Activated gamma-delta T cell treated with Interleukin-2 at 50 U/mL for 16 hours (primary cell): ENCODE data around the gene GPATCH1.

Experiments
- DNase-seq: peaks from one replicate; pipeline ENCODE4 v3.0.0-alpha.2; 2020

Gene GPATCH1

GRCh38 chr19:33064792-33065550, 16.0 kb upstream of the GPATCH1 start, which contains the start of gene RHPN2:
Gene RHPN2 (minus strand): TSS chr19:33064888. CDS start chr19:33064852, 36 bp downstream.
- no peak for DNase-seq

DNA sequence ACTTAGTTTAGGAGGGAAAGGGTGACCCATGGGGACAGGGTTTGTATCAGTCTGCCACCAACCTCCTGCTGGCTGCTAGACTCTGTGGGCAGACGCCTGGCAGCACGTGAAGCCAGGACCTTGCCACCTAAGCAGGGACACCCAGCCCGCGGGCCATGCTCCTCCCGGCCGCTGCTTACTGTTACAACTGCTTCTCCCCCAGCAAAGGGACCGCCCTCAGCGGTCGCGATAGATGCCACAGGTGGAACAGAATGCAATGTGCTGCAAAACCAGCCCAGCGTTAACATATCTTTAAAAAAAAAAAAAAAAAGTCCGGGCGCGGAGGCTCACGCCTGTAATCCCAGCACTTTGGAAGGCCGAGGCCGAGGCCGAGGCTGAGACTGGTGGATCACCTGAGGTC, 14.4 kb upstream of the GPATCH1 start:
- DNase-seq, result no peak

DNA sequence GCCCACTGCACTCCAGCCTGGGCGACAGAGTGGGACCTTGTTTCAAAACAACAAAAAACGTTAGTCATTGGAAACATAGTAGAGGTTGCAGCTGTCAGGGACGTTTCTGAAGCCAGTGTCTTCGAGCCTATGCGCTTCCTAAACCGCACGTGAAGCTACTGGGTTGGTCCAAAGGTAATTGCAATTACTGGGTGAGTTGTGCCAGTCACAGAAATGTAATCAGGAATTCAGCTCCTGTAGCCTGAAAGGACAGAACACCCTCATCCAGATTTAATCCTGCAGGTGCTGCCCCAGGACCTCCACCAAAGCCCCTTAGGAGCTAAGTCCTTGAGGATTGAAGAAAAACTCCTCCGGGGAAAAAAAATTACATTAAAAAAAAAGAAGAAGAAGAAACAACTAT, 13.9 kb upstream of the GPATCH1 start:
- no peak for DNase-seq

DNA sequence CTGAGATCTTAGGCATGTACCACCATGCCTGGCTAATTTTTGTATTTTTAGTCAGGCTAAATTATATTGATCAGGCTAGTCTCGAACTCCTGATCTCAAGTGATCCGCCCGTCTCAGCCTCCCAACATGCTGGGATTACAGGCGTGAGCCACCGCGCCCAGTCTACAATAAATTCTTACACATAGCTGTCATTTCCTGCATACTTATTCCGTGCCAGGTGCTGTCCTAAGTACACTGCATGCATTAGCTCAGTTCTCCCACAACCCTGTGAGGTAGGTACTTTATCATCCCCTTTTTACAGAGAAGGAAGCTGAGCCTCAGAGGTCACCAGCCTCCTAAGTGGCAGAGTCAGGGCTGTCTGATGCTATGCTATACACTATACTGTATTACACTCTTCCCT, 9.1 kb upstream of the GPATCH1 start:
- DNase-seq, result no peak

DNA sequence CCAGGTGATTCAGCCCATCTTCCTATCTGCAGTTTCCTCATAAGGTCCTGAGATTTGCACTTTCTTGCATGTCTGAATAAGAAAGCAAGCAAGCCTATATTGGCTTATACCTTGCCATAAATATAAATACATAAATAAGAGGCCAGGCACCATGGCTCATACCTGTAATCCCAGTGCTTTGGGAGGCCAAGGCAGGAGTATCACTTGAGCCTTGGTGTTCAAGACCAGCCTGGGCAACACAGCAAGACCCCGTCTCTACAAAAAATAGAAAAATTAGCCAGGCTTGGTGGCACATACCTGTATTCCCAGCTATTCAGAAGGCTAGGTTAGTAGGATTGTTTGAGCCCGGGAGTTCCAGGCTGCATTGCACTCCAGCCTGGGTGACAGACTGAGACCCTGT, 5.5 kb upstream of the GPATCH1 start:
- no peak for DNase-seq

DNA sequence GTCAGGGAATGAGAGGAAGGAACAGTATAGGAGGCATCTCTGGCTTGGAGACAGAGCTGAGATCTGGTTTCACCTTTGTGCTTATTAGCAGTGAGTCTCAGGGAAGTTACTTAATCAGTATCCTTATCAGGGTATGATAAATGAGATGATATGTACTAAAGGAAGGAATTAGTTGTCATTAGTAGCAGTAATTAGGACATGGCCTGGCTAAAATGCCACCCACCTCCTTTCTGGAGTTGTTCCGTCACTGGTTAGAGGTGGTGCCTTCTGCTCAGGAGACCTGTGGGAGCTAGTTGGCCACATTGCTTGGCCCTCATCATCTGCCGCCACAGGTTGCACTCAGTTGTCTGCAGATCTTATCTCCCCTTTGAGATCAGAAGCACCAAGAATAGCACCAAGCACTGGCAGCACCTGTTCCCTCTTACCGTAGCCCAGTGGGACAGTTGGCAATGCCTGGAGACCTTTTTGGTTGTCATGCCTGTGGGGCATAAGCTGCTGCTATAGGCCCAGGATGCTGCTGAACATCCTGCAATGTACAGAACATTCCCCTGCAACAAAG, 4.7 kb downstream of the GPATCH1 start:
- no peak for DNase-seq

DNA sequence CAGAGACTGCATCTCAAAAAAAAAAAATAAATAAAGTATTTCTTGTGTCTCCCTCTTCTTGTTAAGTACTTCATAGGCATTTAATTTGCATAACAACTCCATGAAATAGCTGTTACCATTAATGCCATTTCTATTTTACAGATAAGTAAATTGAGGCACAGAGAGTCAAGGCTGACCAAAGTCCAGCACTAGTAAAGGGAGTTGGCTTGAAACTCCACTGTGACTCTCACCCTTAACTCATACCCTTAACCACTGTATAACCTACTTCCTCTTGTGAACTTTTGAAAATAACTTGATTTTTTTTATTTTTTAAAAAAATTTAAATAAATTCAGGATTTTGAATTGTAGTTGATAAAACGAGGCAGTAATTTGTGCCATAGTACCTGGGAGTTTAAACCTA, 6.0 kb downstream of the GPATCH1 start:
- DNase-seq, result no peak

DNA sequence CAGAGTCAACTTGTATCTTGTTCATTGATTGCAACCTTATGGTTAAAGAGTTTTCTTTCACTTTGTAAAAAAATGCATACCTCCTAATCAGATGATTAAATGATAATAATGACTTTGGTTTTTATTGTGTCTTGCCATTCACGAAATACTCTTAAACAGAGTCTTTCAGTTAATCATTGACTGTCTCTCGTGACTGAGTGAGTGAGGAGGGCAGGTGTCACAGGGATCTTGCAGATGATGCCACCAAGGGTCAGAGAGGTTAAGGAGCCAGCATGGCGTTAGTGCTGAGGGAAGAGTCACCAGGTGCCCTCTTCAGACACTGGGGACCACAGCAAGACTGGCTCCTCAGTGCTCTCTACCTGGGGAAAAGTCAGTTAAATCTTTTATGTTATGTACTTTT, 8.0 kb downstream of the GPATCH1 start:
- DNase-seq, result no peak

GRCh38 chr19:33090179-33090578, 9.2 kb downstream of the GPATCH1 start:
- no peak for DNase-seq

DNA sequence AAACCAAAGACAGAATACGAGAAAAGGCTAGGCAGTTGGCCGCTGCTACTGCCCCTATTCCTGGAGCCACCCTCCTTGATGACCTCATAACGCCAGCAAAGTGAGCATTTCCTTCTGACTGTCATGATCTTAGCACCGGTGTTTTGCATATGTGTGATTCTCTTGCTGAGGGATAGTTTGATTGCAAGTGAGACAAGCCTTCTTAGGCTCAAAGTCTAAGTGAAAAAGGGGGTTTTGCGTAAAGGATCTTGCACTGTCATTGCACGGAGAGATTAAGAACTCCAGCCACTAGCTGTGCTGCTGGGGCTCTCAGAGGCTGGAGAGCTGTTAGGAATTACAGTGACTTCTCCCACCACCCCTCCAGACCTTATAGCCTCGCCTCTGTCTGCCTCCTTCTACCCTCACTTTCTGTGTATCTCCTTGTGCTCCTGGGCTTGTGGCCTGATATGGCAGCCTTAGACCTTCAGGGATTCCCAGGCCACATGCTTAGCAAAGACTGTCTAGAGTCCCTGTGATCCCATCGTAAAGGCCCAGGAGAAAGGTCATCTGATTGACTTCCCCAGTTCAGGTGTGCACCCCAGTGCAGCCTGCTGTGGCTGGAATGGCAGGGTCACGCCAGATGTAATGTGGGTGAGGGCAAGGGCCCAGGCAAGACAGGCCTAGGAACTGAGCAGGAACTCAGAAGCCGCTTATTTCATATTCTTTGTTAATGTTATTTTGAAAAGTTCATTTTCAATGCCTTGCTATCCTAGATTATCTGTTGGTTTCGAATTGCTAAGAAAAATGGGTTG, 12.6 kb downstream of the GPATCH1 start:
- no peak for DNase-seq

DNA sequence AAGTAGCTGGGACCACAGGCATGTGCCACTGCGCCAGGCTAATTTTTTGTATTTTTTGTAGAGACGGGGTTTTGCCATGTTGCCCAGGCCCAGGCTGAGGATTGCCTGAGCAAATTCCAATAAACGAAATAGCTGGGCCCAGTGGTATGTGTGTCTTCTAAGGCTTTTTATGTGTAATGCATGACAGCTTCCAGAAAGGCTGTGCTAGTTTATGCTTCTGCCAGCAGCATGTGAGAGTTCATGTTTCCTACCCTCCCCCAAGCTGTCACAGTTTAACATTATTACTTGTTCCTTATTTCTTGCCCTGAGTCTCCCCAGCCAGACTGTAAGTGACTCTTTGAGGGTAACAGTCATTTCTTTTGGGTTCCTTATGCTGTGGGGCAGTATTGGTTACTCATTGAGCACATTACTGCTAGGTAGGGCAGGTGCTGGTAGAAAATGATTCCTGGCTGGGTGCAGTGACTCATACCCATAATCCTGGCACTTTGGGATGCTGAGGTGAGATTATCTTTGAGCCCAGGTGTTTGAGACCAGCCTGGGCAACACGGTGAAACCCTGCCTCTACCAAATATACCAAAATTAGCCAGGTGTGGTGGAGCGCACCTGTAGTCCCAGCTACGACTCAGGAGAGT, 13.6 kb downstream of the GPATCH1 start:
- DNase-seq, result no peak

GRCh38 chr19:33096005-33096404, 15.0 kb downstream of the GPATCH1 start:
- DNase-seq, result no peak

GRCh38 chr19:33098055-33098534, 17.1 kb downstream of the GPATCH1 start:
- no peak for DNase-seq

DNA sequence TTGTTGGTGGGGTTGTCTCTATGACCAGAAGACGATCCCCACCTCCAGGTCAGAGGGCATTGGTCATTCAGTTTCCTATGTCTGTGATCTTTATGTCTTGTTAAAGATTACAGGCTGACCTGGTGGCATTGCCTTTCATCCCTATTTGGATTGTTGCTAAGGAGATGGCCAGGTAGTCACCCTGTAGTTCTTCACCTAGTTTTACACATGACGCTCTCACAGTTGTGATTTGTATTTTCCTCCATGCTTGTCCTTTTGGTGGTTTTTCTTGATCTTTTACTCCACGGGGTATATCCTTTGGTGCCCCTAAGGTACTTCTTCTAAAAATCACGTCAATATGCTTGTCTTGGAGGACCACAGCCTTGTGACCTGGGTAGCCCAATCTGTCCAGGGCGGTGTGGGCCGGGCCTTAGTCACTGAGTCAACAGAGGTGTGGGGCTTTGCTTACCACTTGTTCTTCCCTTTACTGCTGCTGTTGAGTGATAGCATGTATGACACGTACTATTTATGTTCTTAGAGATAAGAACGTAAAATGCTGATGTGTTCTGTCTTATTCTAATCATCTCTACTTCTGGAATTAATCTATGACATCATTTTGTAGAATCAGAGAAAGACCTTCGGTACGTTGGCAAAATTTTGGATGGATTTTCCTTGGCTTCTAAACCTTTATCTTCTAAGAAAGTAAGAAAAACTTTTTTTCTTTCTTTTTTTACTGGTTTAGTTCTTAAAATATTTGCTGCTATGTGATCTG, 20.1 kb downstream of the GPATCH1 start:
- no peak for DNase-seq

- DNase-seq, result no peak
These were observed 21.9 kb downstream of the GPATCH1 start for GRCh38 chr19:33102893-33103292.

DNA sequence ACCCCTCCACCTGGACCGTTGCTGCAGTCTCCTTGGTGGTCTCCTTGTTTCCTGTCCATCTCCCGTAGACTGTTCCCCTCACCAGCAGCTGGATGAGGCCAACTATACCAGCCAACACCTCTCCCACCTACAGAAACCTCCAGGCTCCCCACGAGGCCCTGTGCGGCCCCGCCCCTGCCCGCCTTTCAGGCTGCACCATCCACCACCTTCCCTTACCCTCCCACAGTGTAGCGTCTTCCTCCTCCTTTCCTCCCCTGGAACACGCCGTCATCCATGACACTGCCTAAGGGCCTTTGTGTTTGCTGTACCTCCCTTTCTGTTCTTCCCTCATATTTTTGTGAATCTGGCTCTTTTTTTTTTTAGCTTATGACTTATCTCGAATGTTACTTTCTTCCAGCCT, 27.2 kb downstream of the GPATCH1 start:
- DNase-seq, result no peak

DNA sequence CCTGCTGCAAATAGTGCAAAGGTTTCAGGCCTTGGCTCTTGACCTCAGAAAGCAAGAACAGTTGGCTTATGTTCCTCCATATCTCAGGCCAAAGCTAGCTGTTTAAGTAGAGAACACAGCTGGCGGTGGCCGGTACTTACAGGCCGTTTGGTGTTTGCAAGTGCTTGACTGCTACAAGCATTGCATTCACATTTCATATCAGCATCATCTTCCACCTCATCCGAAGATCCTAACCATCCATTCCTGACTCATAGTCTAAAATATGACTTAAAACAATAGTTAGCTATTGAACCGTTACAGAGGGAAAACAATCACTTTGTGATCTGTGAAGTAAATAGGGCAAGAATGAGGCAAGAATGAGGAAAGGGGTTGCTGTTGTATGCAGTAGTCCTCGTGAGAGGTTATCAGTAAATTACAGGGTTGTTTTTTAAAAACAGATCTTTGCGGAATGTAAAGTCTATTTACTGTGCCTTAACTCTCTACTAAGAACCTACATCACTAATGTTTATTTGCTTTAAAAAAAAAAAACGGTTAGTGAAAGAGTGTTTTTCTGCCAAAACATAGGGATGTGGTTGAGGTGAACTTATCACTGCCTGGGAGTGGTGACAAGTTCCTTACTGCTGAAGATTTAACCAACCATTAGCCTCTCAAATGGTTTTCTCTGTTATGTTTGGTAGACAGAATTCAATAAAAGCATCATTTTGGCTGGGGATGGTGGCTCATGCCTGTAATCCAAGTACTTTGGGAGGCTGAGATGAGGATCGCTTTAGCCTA, 29.3 kb downstream of the GPATCH1 start:
- no peak for DNase-seq

- no peak for DNase-seq
These were observed 30.6 kb downstream of the GPATCH1 start for GRCh38 chr19:33111587-33111986.

DNA sequence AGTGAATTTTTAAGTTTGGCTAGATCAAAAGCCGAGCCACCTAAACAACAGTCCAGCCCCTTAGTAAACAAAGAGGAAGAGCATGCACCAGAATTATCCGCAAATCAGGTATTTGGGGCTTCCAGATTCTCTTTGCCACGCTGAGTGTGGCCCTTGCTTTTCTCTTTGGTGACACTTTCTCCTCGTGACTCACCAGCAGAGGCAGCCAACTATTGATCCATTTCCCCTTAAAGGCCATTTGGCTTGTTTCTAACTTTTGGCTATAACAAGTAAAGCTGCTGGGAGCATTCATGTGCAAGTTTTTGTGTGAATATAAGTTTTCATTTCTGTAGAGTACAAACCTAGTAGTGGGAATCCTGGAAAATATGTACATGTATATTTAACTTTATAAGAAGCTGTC, 33.3 kb downstream of the GPATCH1 start:
- DNase-seq, result no peak

DNA sequence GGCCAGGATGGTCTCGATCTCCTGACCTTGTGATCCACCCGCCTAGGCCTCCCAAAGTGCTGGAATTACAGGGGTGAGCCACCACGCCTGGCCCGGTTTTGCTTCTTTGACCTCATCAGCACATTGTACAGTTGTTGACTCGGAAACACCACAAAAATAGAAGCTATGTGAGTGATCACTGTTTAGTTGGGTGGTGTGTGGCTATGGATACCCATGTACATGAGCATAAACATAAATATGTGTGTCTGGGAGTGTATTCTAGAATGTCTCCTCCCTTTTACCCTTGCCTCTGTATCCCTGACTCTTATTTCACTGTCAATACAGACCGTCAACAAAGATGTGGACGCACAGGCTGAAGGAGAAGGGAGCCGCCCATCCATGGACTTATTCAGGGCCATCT, 36.5 kb downstream of the GPATCH1 start:
- DNase-seq, result no peak

DNA sequence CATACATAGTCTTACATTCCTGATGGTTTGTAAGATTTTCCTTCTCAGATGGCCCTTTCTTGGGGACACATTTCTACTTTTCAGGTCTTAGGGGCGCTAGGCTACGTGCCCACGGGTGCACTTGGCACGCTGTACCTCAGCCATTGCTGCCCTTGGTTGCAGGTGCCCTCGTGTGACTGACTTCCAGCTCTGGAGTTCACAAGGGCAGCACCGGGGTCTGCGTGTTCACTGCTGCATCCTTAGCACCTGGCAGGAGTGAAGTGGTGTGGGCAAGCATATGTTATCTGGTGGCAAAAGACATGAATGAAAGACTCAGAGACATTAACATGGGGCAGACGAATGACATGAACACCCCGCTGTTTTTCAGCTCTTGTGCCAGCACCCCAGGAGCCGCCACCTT, 37.7 kb downstream of the GPATCH1 start:
- DNase-seq, result no peak
